ENCODE data around the gene ARHGAP32.

The ARHGAP32 gene

DNA sequence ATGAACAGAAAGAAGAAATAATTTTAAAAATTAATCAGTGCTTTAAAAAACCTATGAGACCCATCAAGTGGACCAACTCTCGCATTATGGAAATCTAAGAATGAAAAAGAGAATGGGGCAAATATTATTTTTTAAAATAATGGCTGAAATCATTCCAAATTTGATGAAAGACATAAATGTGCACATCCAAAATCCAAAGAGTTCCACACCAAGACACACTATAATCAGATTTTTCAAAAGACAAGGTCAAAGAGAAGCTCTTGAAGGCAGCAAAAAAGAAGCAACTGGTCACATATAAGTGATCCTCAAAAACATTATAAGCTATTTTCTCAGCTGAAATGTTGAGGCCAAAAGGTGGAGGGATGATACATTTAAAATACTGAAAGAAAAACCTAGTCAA is 85.3 kb downstream of the ARHGAP32 start:
- DNase-seq = no peak

DNA sequence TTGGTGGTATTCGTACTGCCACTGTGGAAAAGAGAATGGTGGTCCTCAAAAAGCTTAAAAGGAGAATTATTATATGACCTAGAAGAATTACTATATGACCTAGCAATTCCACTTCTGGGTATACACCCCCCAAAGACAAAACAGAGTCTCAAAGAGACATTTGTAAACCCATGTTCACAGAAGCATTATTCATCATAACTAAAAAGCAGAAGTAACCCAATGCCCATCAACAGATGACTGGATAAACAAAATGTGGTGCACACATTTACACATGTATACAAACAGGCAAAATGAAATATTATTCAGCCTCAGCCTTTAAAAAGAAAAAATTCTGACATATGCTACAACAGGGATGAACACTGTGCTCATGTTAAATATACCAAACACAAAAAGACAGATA is 89.4 kb downstream of the ARHGAP32 start:
- no peak for DNase-seq

DNA sequence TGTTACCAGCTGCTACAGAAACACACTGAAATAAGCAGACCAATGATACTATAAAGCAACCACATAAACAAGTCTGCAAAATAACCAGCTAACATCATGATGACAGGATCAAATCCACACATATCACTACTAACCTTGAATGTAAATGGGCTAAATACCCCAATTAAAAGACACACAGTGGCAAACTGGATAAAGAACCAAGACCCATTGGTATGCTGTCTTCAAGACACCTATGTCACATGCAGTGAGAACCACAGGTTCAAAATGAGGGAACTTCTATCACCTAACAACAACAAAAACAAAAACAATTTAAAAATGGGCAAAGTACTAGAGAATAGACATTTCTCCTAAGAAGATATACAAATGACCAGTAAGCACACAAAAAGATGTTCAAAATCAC is 89.9 kb downstream of the ARHGAP32 start:
- DNase-seq = no peak

DNA sequence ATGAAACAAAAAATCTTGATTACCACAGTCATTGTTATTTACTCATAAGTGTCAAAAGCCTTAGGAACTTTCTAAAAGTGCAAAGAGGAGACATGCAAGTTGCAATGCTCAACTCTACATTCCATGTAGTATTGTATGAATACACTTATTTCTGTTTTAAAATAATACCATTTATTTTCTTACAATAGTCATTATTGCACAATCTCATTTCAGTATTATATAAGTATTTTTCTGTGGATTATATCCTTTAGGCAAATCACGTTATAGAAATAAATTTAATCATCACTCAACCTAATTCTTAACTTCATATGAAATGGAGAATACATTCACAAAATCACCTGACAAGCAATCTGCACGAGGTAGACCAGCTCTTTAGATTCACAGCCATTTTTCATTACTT is 98.8 kb downstream of the ARHGAP32 start:
- DNase-seq = no peak

DNA sequence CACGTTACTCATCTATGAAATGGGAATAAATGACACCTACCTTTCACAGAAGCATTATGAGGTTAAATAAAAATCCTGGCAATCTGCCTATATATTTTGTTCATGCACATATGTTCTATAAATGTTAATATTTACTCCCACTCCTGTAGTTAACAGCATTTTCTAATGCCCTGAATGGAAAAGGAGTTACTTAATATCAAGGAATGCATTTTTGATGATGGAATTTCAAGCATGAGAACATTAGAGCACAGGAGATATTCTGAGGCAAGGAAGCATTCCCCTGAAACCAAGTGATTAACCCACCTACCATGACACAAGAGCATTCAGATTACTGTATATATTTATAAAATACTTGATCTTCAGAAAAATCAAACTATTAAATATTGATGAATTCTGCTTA is 102.1 kb downstream of the ARHGAP32 start:
- no peak for DNase-seq

DNA sequence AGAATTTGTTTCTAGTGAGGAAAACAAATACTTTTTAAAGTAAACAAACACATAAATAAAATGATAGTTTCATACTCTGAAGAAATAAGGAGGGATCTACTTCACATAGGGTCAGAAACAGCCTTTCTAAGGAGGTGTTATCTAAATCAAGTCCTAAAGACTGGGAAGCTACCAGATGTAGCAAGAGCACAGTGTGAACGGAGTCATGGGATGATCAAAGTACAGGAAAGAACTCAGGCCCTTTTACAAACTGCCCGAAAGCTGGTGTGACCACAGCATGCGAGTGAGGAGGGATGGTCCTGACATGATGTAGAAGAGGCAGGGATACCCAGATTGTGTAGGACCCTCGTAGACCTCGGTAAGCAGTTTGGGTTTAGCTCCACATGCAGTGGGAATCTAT is 102.8 kb downstream of the ARHGAP32 start:
- DNase-seq = no peak

DNA sequence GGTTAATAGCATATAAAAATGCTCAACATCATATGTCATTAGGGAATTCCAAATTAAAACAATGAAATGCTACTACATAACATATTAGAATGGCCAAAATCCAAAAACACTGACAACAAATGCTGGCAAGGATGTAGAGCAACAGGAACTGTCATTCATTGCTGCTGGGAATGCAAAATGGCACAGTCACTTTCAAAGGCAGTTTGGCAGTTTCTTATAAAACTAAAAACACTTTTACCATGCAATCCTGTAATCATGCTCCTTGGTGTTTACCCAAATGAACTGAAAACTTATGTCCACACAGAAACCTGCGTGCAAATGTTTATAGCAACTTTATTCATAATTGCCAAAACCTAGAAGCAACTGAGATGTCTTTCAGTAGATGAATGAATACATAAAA is 105.1 kb downstream of the ARHGAP32 start:
- DNase-seq = no peak

DNA sequence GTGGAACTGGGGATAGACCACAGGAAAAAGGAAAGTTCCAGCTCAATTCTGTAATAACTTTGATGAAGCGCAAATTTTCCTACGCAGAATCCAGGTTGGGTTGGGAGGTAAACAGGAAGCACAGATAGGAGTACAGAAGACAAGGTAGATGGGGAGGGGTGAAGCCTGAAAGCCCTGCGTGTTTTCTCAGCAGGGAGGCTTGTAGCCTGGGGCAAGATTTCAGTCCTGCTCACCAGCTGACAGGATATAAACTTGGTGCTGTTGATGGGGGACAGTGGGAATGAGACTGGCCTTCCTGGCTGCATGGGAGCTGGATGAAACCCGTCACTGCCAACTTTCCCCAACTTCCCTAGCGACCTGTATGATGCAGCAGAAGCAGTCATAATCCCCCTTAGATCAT is 114.9 kb downstream of the ARHGAP32 start:
- no peak for DNase-seq

DNA sequence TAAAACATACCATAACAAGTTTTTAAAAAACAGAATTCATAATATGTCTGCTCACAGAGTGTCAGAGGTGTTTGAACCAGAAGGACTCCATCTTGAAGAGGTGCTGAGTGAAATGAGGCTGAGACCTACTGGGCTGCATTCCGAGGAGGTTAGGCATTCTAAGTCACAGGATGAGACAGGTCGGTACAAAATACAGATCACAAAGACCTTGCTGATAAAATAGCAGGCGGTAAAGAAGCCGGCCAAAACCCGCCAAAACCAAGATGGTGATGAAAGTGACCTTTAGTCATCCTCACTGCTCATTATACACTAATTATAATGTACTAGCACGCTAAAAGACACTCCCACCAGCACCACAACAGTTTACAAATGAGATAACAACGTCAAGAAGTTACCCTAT is 116.4 kb downstream of the ARHGAP32 start:
- DNase-seq = no peak

DNA sequence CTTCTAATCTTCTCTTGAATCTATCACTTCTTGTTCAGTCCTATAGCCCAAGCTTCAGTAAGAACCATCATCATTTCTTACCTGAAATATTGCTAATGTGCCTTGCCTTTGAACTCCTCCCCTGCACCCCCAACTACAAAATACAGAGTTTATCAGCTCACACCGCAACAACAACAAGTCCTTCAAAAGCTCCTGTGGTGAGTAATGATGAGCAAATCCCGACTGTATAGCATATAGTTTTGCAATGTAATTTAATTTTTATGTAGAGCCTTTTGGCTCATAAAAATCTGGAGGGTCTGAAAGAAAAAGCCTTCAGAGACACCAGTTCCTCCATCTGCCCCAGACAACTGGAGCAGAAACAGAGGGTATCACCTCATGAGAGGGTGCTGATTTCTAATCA is 124.7 kb downstream of the ARHGAP32 start:
- DNase-seq = no peak

DNA sequence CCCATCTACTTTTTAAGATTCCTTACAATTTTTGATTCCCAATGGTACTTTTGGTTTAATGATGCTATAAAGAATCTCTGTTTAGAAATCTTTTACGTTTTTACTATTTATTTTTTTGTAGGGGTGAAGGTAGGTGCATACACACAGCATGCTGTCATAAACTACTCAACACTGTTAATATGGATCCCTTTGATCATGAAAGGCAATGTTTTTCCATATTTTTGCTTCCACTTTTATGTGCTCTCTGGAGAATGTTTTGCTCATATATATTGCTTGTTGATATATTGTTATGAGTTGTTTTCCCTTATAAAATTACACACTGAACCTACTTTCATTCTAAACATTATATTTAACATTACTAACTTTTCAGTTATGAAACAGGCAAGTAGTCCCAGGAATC is 125.9 kb downstream of the ARHGAP32 start:
- DNase-seq = no peak

DNA sequence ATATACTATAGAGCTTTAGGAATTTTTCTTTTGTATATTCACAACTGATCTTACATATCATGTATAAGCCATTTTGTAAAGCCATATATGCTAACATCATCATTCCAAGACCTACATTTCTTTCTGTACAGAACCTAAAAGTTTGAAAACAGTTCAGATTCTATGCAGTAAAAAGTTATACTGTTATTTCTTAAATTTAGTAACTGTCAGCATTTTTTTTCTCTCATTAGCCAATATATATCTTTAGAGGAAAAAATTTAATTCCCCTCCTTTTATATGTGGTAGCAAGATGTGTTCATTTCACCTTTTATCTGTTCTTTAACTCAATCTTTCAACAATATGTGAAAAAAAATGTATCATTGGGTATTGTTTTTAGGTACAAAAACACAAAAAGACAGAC is 129.0 kb downstream of the ARHGAP32 start:
- no peak for DNase-seq

DNA sequence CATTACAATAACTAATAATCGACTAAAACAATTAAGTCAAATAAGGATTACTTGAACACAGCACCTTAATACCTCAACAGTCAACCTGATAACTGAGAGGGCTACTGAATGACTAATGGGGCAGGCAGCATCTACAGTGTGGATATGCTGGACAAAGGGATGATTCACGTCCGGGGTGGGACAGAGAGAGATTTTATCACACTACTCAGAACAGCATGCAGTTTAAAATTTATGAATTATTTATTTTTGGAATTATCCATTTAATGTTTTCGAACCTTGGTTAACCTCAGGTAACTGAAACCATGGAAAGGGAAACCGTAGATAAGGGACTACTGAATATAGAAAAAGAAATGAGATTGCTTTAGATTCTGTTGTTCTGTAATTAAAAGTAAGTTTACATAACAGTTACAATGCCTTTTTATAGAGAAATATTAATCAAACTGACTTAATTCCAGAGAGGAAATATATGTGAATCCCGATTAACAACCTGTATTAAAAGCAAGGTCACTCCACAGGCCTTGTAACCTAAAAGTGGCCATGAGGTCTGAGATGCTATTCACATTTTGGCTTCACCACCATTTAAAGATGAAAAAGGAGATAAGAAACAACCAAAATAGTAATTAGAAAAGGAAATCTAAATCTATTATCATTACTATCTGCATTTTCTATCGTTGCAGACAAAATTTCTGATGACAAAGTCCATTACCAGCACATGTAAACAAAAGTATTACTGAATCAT is 130.5 kb downstream of the ARHGAP32 start:
- DNase-seq = no peak

DNA sequence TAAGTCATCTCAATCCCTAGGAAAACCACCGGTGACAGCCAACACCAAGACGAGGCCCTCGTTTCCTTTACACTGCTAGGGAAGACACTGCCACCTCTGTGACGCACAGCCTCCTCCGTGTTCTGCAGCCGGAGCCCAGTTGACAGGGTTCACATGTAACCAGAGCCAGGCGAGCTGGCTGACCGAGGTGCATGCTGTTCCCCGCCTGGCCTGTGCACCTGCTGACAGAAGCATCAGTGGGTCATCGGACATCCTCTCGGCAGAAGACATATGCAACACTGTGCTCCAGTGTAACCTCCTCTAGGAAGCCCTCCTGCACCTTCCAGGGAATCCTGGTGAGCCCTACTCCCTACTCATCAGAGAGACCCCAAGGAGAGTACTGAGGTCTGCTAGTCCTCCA is 135.2 kb downstream of the ARHGAP32 start:
- DNase-seq = no peak

DNA sequence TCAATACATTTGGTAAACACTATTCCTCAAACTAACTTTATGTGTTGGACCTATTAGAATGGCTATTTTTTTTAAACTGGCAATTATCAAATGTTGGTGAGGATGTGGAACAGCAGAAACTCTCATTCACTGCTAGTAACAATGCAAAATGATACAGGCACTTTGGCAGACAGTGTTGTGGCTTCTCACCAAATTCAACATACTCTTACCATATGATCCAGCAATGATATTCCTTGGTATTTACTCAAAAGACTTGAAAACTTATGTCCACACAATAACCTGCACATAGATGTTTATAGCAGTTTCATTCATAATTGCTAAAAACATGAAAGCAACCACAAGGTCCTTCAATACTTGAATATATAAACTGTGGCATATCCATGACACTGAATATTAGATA is 136.9 kb downstream of the ARHGAP32 start:
- DNase-seq = no peak

DNA sequence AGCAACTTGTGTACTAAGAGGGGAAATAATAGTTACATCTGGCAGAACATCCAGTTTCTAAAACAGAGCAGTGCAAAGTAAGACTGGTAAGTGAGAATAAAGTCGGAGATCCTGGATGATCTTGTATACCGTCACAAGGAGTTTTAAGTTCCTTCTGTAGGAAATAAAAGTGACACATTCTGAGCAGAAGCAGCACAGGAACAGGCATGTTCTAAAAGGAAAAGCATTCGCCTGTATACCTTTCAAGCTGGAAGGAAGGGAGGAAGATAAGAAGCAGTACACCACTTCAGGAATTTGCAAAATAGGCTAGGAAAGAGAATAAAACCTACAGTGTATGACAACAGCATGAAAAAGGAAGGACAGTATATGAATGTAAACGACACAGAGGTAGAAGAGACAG is 143.2 kb downstream of the ARHGAP32 start:
- DNase-seq = no peak

DNA sequence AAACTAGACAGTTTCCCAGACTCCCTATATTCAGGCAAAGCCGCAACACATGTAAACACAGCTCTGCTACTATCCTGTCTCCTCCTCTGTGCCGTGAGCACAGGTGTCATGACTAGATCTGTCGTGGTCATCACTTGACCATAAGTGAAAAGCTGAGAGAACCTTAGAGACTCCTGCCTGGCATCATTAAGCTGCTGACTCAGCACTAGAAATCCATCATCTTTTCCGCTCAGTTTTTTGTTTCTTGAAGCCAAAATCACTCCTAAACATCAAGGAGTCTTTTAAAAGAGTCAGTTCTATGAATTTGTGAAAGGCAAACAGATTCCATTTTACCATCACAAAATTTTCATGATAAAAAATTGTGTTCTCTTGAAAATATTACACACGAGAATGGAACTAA is 147.0 kb downstream of the ARHGAP32 start:
- DNase-seq = no peak

DNA sequence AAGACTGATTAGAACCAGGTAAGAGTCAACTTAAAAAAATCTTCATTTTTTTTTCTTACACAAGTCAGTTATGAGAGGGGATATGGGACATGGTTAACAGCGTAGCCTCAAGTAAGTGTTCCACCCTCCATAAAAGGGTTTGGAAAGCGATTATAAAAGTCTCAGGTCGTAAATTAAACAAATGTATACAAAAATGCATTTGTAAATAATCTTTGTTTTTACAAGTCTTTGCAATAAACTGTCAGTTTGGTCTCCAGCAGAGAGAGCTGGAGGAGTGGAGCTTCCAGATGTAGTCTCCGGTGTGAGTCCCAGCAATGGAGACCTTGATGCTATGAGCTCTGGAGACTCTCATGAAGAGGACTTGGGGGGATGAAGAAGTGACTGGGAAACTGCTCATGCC is 149.6 kb downstream of the ARHGAP32 start:
- DNase-seq = no peak

DNA sequence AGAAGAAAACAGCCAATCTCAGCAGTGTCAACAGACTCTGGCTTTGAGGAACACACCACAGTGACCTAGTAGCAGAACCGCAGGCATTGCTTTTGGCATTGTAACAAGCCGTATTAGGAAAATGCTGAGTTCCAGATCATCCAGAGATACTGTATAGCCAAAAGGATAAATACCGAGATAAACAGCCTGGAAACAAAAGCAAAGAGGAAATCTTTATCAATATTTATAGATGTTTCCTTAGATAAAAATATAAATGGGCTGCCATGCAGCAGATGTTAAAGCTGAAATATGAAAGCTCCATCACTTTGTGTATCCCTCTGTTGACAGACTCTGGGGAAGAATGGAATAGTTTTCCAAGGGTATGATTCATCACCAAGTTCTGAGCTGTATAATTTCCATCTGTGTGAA is 150.5 kb downstream of the ARHGAP32 start:
- DNase-seq = no peak

DNA sequence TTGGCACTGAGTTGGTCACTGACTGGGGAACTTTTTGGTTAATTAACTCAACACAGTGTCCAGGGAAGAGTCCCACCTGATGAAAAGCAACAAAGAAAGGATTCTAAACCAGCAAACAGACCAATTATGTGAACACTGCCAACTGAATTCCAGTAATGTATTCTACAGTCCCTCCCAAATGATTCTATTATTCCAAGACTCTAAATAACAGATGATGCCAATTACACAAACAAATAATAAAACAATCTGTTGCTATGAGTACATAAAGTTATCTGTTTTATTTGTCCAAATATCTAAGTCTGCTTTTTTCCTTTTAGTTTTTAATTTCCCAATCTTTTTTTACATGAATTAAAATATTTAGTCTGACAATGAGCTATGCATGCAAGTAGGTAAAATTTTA is 151.2 kb downstream of the ARHGAP32 start:
- DNase-seq = no peak

DNA sequence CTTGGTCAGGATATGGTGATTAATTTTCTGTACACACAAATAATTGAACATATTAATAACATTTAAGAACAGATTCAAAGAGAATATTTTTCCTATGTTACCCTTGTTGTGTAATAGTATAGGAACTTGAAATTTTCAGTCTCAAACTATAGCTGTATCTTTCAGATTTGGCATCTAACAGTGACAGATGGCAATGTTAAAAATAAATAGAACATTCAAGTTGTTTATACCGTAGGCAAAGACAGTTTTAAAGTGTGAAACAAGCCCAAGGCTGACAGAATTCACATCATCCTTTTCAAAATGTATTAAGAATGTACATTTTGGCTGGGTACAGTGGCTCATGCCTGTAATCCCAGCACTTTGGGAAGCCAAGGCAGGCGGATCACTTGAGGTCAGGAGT is 156.9 kb downstream of the ARHGAP32 start:
- DNase-seq = no peak

DNA sequence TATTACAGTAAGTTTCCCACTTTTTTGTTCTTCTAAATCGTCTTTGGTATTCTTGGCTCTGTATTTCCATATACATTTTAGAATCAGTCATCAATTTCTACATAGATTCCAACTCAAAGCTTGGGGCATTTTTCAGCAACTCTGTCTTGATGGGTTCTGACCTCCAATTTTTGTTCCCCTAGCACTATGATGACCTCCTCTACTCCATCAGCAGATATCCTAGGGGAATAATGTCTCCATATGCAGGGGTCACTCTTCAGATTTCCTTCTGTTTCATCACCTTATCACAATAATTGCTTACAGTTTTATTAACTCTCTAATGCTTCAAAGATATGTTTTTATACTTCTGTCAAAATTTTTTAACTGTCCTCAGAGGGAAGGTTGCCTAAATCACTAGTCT is 158.1 kb downstream of the ARHGAP32 start:
- no peak for DNase-seq

DNA sequence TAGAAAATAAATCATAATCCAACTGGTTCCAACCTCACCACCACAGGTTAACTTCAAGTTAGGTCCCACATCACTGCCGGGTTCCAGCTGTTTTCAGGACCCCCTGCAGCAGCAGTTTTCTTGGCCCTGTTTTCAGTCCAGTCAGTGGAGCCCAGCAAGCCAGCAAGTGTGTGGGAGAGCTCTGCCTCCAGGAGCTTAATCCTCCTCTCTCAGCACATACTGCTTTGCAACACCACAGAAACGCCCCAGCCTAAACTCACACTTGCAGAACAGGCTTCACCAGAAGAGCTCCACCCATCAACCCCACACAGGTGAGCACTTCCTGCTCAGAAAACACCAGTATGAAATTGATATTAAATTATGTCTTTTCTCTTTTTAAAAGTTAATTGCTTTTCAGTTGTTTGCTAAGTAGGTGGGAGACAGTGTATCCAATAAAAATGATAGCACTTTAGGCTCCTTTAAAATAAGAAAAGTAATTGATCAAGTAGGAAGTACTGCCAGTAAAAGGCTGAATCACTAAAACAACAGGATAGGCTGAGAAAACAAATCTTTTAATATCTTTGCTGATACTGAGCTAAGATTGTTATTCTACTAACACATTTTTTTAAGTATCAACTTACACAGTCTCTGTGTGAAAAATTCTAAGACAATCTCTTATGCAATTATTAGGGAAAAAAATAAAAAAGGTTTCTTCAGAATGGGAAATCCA is 168.0 kb downstream of the ARHGAP32 start:
- no peak for DNase-seq

DNA sequence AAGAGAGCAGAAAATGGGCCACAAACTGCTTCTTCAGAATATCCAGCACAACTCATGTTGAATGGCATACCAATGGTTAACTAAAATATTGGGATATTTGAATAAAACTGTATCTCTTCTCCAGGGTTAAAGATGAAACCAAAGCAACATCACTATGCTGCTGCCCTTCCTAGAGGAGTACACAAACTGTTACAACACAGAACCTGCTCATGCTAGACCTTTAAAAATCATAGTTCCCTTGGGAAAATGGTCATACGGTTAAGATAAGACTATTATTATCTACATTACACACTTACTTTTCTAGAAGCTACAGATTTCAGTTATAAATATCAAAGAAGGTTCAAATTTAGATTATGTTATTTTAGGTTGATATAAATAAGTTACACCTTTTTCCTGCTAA is 170.8 kb downstream of the ARHGAP32 start:
- DNase-seq = no peak

DNA sequence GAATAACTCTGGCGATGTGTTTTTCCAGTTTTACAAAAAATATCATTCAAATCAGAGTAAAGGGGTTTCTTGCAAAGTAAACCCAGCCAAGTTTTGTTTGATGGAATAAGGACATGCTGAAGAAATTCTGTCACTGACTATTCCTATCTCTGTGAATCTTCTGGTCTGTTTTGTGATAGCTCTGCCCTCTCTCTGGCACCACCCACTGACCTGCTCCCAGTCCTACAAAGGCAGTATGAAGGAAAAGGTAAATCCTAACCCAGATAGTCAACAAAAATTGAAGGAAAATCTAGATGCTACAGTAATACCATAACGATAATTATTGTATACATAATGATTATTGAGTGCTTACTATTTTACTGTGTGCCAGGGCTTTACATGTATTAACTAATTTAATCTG is 173.1 kb downstream of the ARHGAP32 start:
- no peak for DNase-seq

Data from suppressor macrophage treated with lipopolysaccharide for 4 hours (primary cell).